ENCODE measurements around the gene COASY.
A peak's percentile ranks its signal among the peaks of the same experiment; 100 is the strongest.
"Not testable (repeated sequence)": the region's sequence is repeated elsewhere in the genome, so short reads cannot be mapped to it uniquely, and the experiment has no call there.

The COASY gene

GRCh38 chr17:42581744-42582270, 19.9 kb downstream of the COASY start:
- FAIRE-seq (no peak), DNase-seq (ENCODE audit: insufficient read length, low spot score) (no peak)
- no peak for TF ChIP-seq POLR2A (IDR thresholded peaks at IDR 0.05; ENCODE audit: low read depth, low read length)

GRCh38 chr17:42584880-42585279, 22.9 kb downstream of the COASY start:
- DNase-seq (ENCODE audit: insufficient read length, low spot score), result no peak
- no peak for FAIRE-seq
- 0 out of 2 replicates have a peak, but pooled peaks have one; percentile 8 for TF ChIP-seq POLR2A (IDR thresholded peaks at IDR 0.05; ENCODE audit: low read depth, low read length)

DNA sequence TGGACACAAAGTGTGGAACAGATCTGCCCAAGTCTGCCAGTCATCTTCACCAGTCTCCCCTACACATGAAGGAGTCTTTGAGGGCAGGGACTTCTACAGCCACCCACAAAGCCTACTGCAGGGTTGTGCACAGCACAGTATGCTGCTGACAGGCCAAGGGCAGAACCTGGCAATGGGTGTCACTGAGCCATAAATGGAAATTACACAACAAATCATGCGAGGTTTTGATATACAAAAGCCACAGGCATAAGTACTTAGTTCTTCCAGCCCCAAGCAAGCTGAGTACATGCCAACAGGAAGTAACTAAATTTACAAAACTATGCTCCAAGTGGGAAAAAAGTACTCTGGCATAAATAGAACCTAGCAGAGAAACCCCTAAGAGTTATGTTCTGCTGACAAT, 23.4 kb downstream of the COASY start:
- FAIRE-seq (no peak), DNase-seq (ENCODE audit: insufficient read length, low spot score) (no peak)
- no peak for TF ChIP-seq POLR2A (IDR thresholded peaks at IDR 0.05; ENCODE audit: low read depth, low read length)

DNA sequence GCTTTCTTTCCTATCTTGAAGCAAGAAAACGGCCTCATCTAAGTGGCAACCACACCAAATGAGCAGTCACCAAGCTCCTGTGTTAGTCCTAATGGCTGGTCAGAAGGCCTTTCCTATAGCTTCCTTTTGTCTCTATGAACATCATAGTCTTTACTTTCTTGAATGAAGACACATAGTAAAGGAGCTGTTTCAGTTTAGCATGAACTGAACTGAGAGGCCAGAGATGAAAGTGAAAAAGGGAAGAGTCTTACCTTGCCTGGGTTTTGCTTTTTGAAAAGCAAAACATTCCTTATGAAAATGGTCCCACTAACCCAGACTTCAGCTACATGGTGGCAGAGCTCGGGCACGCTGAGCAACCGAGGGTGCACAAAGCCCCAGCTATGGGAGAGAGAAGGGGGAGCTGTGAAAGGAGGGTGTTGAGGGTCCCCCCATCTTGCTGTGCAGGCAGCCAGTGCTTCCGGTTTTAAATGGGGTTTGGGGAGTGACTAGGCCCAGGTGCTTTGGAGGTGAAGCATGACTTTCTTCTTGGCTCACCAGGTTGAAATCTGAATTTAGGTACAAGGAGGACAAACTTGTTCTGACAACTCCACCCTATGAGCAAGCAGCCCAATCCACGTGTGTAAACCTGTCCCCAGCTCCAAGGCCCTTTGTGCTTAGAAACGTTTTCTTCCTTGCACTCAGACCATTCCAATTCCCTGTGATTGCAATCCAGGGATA, 24.7 kb downstream of the COASY start:
- FAIRE-seq (no peak), DNase-seq (ENCODE audit: insufficient read length, low spot score) (no peak)
- no peak for TF ChIP-seq POLR2A (IDR thresholded peaks at IDR 0.05; ENCODE audit: low read depth, low read length)

- DNase-seq (ENCODE audit: insufficient read length, low spot score) (no peak), FAIRE-seq (no peak)
- no peak for TF ChIP-seq POLR2A (IDR thresholded peaks at IDR 0.05; ENCODE audit: low read depth, low read length)
Measured at GRCh38 chr17:42590886-42591285, 28.9 kb downstream of the COASY start.

- TF ChIP-seq POLR2A (IDR thresholded peaks at IDR 0.05; ENCODE audit: low read depth, low read length), result no peak
- FAIRE-seq (no peak), DNase-seq (ENCODE audit: insufficient read length, low spot score) (no peak)
Measured at GRCh38 chr17:42591411-42591810, 29.5 kb downstream of the COASY start.

DNA sequence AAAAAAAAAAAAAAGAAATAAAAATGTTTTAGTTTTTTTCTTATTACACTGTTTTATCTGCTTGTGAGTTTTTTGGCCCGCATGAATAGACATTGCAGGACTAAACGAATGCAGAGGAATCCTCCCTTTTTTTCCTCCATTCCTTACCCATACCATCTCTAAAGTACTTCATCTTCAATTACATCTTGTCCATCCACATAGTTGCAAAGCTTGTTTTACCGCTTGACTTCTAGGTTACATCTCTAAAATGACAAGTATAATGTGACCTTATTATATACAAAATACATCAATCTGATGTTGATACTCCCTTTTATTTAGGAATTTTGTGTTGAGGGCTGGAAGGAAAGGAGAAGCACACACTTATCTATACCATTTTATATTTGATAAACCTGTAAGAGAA, 34.4 kb downstream of the COASY start:
- no peak for FAIRE-seq
- TF ChIP-seq POLR2A (IDR thresholded peaks at IDR 0.05; ENCODE audit: low read depth, low read length), result no peak
- DNase-seq (ENCODE audit: insufficient read length, low spot score), result no peak

GRCh38 chr17:42598905-42599304, 37.0 kb downstream of the COASY start:
- no peak for TF ChIP-seq POLR2A (IDR thresholded peaks at IDR 0.05; ENCODE audit: low read depth, low read length)
- no peak for FAIRE-seq
- no peak for DNase-seq (ENCODE audit: insufficient read length, low spot score)

- TF ChIP-seq POLR2A (IDR thresholded peaks at IDR 0.05; ENCODE audit: low read depth, low read length), result no peak
- FAIRE-seq (no peak), DNase-seq (ENCODE audit: insufficient read length, low spot score) (no peak)
Measured at GRCh38 chr17:42603318-42603717, 41.4 kb downstream of the COASY start.

- DNase-seq (ENCODE audit: insufficient read length, low spot score) (no peak), FAIRE-seq (no peak)
- no peak for TF ChIP-seq POLR2A (IDR thresholded peaks at IDR 0.05; ENCODE audit: low read depth, low read length)
Measured at GRCh38 chr17:42607769-42608168, 45.8 kb downstream of the COASY start.

- FAIRE-seq (no peak), DNase-seq (ENCODE audit: insufficient read length, low spot score) (no peak)
- no peak for TF ChIP-seq POLR2A (IDR thresholded peaks at IDR 0.05; ENCODE audit: low read depth, low read length)
Measured at GRCh38 chr17:42608305-42609181, 46.6 kb downstream of the COASY start.

DNA sequence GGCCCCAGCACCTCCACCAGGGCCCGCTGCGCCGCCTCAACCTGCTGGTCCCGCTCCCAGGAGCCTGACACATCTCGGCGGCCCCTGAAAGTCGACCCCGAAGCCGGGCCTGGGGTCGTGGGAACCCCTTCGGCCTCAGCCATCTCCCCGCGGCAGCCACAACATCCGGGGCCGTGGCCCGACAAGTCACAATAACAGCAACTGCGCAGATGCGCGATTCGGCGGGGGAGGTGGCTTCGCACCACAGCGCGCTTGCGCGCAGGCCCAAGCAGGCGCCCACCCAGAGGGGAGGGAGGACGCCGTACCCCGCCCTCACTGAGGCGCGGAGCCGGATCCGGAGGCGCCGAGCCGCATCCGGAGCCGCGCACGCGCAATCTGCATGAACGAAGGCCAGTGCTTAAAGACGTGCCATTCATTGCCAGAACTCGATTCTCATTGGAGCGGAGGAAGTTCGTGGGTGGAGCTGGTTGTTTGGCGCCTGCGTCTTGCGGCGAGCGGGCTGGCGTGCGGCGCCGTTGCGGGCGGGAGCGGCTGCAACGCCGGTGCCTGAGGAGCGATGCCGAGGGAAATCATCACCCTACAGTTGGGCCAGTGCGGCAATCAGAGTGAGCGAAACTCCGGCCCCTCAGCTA, 47.4 kb downstream of the COASY start, which contains the start of the genes RETREG3 and TUBG1:
Gene RETREG3, minus strand, starts transcription at position 193 of the 632 bp plus-strand sequence. Its CDS starts 50 bp downstream, at position 143.
Gene TUBG1, plus strand, starts transcription at position 502 of the 632 bp plus-strand sequence. Its CDS starts 55 bp downstream, at position 557.
- TF ChIP-seq POLR2A (IDR thresholded peaks at IDR 0.05; ENCODE audit: low read depth, low read length), result peak; percentile 99
- FAIRE-seq, result peak; percentile 67
- DNase-seq (ENCODE audit: insufficient read length, low spot score), result peak; percentile 95

DNA sequence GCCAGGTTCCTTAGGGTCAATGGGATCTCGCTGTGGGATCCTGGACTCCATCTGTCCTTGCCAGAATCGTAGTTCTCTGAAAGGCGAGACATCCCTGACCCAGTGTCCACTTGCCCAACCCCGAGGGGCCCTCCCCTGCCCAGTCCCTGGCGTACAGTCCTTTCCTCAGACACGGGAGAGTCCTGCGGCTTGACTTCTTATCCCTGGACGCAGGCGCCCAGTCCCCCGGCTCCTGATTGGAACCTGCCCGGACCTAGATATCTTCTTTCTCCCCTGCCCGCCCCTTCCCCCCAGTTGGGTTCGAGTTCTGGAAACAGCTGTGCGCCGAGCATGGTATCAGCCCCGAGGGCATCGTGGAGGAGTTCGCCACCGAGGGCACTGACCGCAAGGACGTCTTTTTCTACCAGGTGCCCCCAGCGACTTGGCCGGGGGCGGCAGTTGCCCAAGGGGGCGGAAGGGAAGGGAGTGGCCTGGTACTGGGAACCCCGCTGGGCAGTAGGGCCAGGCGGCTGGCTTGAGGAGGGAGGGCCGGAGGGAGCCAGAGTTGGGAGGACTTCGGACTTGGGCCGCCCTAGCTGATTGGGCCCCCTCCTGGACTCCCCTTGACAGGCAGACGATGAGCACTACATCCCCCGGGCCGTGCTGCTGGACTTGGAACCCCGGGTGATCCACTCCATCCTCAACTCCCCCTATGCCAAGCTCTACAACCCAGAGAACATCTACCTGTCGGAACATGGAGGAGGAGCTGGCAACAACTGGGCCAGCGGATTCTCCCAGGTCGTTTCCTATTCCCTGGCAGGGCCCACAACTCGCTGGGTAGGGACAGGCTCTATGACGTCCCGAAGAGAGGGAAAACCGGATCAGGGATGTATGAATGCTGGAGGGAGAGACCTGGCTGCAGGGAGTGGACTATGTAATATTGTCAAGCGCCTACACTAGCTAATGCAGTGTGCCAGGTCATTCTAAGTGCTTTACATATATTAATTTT, 48.2 kb downstream of the COASY start:
- FAIRE-seq, result not testable (repeated sequence)
- DNase-seq (ENCODE audit: insufficient read length, low spot score), result peak; percentile 45
